GM18499 (cell line): Measurements from ENCODE around the gene GNB2.
A peak's percentile ranks its signal among the peaks of the same experiment; 100 is the strongest.

Experiments used
- ATAC-seq: cut with Tn5 transposase; IDR thresholded peaks from one replicate; pipeline ENCODE4 v1.9.1; 2021; ENCODE audit warnings: moderate number of reproducible peaks; ENCODE audit not compliant: insufficient read depth, unreplicated experiment

Gene GNB2

DNA sequence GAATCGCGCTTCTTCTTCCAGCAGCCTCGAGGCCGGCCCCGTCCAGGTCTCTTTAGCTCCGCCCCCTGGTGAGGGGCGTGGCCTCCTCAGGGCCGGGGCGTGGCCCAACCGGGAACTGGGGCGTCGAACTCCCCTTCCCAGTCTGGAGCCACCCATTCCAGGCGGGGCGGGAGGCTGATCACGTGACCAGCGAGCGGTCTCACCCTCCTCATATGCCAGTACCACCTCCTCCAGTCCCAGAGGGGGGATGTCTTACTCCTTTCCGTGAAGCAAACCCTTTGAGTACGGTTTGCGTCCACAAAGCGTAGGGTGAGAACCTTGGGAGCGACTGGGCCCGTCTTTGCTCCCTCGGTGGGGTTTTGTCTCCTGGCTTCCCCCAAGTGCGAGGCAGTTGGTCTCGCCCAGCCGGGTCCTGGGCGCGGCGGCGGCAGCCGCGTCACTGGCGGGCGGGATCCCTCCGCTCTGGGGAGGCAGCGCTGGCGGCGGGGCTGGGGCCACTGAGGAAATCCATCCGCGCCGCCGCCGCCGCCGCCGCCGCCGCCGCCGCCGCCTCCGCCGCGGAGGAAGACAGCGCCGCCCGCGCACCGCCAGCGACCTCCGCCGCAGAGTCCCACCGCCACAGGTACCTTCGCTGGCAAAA, at the start of gene GNB2:
Gene GNB2 (plus strand): TSS at position 439 of the 640 bp plus-strand sequence. CDS start 2,526 bp downstream, outside the sequence.
- peak; percentile 44 for ATAC-seq

DNA sequence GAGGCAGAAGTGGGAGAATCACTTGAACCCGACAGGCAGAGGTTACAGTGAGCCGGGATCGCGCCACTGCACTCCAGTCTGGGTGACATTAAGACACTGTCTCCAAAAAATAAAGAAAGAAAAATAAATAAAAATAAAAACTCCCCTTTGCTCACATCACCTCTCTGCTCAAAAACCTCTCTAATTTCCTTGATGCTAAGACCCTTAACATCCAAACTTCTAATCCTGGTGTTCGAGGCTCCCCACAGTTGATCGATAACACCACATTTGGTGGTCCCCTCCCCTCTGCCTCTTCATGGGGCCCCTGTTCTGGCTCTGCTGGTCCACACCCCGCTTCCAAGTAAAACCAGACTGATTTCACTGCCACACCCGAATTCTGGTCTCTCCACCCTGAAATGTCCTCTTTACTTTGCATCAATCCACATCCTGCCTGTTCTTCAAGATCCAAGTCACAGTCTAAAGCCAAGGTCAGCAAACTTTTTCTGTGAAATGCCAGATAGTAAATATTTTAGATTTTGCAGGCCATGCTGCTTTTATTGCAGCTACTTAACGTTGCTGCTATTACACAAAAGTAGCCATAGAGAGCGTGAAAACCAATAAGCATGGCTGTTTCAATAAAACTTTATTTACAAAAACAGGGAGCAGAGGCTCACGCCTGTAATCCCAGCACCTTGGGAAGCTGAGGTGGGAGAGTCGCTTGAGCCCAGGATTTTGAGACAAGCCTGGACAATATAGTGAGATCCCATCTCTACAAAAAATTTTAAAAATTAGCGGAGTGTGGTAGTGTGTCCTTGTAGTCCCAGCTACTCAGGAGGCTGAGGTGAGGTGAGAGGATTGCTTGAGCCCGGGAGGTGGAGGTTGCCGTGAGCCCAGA, 49.4 kb upstream of the GNB2 start:
- ATAC-seq, result no peak

DNA sequence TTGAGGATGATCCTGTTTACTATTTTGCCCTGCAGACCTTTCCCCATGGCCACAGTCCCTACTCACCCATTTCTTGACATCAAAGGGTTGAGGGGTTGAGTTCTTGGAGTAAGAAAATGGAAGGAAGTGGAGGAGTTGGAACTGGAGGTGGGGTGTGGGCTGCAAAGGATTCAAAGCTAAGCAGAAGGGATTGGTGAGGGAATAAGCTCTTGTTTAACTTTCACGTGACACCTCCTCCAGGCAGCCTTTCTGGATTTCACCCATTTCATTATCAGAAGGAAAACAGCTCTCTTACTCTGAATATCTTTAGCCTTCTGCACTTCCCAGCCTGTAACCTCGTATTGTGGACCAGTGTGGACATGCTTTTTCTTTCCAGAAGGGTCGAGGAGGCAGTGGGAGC, 47.5 kb upstream of the GNB2 start:
- no peak for ATAC-seq

DNA sequence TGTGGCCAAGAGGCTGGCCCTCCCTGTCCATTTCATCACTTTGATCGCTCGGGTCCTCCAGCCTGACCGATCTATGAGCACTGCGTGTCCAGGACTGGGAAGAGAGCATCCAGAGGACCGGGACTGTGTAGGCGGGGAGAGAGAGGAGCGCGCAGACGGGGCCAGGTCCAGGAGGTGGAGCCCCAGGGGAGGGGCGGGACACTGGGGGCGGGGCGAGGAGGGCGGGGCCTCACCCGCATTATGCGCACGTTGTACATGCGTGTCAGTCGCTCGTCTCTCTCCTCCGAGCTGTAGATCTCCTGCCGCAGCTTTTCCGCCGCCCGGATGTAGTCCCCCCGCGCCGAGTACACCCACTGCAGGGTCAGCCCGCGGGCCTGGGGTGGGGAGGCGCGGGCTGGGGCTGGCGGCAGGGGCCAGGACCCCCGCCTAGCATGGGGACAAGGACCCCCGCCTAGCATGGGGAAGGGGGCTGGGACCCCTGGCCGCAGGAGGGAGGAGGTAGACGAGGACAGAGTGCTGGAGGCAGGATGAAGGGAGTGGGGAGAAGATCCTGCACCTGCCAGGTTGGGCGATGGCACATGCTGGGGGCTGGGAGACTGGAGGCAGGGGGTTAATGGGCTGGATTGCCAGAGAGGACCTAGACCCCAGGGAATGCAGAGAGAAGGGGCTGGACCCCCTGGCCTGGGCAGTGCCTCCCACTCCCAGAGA, 46.9 kb upstream of the GNB2 start:
- ATAC-seq, result no peak

DNA sequence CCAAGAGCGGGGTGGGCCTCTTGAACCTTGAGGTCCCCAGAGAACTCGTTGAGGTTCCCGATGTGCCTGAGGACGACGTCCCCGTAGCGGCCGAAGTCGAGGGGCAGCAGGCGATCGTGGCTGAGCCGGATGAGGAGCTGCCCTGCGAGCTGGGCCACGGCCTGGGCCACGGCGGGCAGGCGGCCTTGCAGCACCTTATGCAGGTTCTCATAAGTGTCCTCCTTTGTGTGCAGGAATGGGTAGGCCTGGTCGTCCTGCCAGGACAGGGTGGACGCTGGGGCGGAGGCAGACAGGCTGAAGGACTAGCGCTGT, 46.3 kb upstream of the GNB2 start:
- no peak for ATAC-seq

DNA sequence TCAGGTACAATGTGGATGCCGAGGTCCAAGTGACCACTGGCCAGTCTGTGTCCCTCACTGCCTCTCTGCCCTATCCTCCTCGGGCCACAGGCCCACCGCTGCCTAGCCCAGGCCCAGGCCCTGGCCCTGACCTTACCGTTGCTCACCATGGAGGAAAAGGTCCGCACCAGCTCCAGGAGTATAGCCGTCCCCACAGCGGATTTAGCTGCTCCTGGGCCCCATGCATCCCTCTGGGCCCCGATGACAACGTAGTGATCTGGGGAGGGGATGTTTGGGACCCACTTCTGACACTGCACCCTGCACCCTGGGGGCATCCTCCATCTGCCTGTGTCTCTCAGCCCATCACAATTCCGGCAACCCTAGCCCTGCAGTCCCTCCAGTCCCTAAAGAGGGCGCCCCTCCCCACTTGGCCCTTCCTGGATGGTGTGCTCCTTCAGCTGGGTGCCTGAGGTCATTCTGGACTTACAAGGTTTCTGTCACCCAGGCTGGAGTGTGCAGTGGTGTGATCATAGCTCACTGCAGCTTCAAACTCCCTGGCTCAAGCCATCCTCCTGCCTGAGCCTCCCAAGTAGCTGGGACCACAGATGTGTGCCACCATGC, 44.3 kb upstream of the GNB2 start:
- ATAC-seq, result no peak

DNA sequence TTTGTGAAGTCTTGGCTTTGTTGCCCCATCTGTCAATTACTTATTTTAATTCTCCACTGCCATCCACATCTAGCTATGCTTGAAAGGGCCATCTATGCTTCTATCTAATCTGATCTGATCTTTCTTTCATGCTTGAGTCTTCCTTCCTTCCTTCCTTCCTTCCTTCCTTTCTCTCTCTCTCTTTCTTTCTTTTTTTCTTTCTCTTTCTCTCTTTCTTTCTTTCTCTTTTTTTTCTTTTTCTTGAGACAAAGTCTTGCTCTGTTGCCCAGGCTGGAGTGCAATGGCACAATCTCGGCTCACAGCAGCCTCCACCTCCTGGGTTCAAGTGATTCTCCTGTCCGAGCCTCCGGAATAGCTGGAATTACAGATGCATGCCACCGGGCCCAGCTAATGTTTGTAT, 43.5 kb upstream of the GNB2 start:
- no peak for ATAC-seq

DNA sequence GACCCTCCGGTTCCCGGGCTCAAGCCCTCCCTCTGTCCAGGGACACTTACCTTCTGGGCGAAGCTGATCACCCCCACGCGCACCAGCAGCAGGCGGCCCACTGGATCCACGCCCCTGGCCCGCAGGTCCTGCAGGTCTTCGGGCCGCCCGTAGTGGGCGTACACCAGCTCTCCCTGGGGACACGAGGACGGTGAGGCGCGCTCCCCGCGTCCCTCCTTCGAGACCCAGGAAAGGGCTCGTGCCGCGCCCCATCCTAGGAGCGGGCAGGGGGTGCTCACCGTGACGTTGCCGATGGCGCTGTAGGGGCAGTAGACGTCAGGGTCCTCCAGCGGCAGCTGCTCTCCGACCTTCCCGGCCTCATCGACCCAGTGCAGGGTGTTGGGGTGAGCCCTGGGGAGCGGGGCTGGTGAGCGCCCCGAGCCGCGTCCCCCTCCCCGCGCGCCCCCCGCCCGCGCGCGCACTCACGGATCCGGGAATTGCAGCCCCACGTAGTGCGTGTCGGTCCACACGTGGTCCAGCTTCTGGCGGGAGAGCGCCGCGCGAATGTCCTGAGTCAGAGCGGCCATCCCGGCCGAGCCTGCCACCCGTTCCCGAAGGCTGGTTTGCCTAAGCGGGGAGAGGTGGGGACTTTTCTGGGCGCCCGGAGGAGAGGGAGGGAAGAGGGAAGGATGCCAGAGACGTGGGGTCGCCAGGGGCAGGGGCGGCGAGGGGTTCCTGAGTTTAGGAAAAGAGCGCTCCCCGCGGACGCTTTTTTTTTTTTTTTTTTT, 40.4 kb upstream of the GNB2 start:
- ATAC-seq, result no peak

DNA sequence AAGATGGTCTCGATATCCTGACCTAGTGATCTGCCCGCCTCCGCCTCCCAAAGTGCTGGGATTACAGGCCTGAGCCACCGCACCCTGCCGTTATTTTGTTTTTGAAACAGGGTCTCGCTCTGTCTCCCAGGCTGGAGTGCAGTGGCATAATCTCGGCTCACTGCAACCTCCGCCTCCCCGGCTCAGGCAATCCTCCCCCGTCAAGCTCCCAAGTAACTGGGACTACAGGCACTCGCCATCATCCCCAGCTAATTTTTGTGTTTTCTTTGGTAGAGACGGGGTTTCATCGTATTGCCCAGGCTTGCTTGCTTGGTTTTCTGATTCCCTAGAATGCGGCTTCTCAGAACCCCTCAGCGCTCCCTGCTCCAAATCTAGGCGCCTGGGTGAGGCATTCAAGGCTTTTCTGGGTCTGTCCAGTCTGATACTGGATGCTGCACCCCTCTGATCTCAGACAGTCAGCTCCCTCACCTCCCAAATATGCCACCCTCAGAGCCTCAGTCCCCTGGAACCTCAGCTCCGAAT, 33.5 kb upstream of the GNB2 start:
- ATAC-seq, result no peak

DNA sequence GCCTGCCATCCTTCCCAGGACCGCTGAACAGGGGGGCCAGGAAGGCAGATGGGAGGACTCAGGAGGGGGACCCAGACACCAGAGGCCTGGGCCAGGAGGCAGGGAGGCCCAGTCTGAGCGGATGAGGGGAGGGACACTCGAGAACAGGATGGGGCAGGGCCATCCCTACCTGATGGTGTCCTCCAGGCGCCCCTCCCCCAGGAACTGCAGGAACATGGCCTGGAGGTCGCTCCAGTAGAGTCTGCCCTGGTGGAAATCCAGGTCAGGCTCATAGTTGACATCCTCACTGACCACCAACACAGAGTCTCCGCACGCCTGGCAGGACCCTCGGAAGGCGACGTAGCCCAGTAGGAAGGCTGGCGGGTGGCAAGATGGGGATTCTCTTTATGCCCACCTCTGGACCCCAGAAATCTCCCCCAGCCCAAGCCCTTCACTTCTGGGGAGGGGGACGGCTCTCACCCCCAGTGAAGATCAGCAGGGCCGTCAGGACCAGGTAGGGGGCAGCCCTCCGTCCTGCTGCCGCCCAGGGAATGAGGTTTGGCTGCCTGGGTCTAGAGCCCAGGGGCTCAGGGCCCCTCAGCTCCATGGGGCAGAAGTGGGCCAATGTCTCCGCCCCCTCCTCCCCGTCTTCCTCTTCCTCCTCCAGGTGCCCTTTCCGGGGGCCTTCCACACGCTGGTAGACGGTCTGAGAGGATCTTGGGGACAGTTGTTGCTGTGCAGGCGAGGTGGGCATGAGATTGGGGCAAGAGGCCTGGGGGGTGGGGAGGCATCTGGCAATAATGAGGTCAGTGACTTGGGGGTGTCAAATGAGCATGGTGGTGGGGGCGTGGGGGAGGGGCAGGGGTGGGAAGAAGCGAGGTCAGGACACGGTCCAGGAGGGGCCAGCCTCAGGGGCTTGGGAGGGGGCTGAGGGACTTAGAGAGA, 32.8 kb upstream of the GNB2 start:
- ATAC-seq, result no peak

DNA sequence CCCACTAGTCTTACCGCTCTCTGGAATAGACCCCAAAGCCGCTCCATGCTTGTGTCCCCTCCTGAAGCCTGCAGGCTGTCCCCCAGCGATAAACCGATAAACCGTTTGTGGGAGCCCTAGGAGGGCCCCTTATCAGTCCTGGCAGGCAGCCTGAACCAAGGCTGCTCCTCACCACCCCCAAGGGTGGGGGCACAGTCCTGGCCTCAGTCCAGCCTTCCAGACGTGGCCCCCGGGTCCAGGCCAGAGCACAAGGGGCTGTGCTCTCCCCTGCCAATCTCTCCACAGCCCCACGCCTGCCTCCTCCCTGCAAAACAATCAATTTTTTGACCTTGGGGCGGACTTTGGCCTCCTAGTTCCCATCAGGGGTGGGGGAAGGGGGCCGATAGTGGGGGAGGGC, 32.1 kb upstream of the GNB2 start, which contains the start of gene TFR2:
Gene TFR2 (minus strand): TSS at position 90 of the 397 bp plus-strand sequence. CDS start 43 bp downstream, at position 47.
- ATAC-seq, result no peak

DNA sequence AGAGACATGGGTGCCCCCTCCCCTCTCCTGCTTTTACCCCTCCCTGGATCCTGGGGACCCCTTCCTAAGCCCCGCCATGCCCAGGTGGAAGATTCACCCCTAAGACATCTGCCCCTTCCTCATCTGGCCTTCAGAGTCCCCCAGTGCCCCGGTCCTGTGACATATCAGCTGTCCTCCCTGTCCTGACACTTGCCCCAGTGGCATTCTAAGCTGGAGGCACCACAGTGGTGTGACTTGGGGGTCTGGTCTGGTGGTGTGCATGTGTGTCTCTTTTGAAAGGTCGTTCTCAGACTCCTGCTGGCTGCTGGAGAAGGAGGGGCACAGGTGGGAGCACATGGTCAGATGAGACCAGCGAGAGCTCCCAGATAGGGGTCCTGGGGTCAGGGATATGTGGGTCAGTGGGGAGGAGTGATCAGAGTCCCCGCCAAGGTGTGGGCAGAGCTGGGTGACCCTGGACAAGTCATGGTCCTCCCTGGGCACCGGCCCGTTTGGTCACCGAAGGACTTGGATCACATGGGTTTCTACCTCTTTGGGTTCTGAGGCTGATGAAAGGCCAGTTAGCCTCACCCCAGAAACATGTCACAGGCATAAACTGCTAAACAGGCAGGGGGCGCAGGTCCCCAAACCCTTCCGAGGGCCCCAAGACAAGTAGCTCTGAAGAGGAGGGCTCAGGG, 31.5 kb upstream of the GNB2 start:
- no peak for ATAC-seq

DNA sequence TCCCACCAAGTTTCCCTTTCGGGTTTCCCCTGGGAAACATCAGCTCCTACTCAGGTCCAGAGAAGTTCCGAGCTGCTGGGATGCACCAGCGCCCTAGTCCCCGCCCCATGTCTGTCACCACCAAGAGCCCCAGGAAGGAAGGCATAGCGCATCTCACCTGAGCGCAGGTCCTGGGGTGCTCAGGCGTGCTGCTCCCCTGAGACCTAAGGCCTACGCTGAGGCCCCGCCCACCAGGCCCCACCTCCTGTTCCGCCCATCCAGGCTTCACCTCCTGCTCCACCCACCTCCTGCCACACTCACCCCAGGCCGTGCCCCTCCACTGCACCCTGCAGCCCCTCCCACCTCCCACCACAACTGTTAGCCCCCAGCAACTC, 31.0 kb upstream of the GNB2 start:
- ATAC-seq, result no peak

DNA sequence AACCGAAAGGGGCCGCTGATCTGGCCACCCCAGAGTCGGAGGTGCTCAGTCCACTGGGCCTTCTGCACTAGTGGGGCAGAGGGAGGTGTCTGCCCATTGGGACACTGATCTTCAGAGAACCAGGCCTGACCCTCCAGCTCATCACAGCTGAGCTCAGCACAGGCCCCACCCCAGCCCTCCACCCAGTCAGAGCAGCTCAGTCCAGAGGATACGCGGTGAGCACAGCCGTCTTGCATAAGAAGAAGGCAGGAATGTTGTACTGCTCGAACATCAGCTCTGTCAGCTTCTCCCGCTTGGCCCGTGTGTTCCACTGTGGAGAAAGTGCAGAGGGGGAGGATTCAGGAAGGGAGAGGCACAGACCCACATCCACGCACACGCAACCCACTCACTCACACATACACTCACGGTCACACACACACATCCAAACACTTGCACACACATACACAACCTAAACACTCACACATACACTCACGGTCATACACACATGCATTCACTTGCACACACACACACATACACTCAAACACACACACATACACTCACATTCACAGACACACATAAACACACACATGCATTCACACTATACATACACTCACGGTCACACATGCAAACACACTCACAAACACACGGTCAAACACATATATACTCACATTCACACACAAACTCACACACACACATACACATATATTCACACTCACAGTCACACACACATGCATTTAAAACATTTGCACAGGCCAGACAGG, 23.5 kb upstream of the GNB2 start:
- no peak for ATAC-seq

DNA sequence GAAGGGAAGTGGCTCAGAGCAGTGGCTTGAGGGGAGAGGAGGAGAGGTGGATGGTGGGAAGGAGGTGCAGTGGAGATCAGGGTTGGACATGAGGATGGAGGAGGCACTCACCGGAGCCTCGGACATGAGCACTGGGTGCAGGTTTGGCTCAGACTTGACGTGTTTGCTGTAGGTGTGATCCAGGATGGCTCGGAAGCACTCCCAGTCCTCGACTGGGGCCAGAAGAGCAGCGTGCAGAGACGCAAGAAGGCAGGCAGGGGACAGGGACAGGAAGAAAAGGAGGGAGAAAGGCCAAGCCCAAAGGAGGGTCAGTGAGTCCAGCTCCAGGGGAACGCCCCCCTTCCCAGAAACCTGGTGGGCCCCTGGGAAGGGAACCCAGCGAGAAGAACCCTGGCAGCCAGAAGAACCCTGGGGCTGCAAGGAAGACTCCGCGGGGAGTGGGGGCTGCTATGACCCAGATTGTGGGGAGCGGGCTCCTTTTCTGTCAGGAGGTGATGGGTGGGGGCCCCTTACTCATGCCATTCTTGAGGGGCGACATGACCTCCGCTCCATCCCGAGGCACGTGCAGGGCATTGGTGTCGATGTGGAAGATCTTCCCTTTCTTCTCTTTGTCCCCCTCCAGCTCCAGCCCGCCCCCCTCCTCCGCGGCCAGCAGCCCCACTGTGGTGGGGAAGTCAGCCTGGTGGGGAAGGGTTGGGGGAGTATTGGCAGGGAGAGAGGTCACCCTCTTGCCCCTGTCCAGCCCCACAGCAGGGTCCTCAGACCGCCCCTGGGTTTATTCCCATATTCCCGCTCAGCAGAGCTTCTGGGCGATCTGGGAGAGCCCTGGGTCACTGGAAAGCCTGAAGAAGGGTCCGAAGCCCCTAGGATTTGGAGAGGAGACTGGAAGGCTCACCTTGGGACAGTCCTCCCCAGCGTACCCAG, 18.4 kb upstream of the GNB2 start:
- ATAC-seq, result no peak

DNA sequence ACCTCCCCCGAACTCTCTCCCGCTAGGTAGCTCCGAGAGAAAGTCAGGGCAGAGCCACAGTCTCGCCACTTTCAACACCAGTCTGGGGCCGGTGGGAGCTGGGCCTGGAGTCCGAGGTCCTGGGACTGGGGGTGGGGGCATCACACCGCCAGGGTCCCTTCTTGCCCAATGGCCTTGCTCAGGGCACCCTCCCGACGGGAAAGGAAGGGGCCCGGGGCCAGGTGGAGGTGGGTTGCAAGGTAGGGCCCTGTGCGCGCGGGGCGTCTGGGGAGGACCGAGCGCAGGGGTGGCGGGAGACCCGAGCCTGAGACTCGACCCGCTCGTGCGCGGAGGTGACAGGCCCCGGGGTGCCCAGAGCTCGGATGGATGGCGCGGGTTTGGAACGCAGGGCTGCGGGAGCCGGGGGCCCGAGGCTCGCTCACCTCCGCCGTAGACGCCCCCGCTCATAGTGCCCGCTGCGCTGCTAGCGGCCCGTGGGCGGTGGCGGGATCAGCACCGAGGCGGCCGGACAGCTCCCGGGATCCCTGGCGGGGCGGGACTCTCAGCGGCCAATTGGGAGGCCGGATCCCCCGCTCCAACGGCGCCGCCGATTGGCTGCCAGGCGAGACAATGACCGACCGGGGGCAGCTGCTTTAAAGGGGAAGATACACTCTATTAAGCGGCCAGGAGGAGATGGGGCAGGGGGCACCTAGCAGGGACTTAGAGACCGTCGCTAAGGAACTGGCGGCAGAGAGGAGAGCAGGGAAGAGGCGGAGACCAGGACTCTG, 17.4 kb upstream of the GNB2 start, which contains the start of gene ACTL6B:
Gene ACTL6B (minus strand): TSS at position 541 of the 767 bp plus-strand sequence. CDS start 94 bp downstream, at position 447.
- no peak for ATAC-seq
